ENCODE measurements around the gene CHD6. TPM values are rescaled to one million over a fixed set of nuclear protein-coding genes. Genes with fewer than 3 reads are reported as not detected.
A peak's percentile ranks its signal among the peaks of the same experiment; 100 is the strongest.

CHD6 gene
- total and polyA plus RNA-seq, 2 of the 13 experiments (the other 11 are each of a cell fraction or from before 2014, with no cell fraction given): 14.4 to 52.0 TPM

- TF ChIP-seq ZNF275 (CRISPR knock-in tag; IDR thresholded peaks at IDR 0.05; ENCODE audit: borderline replicate concordance): peak; percentile 30; the same call in 1 of the 2 replicates
- TF ChIP-seq TCF7 (IDR thresholded peaks at IDR 0.05; ENCODE audit: low read depth): no peak
- TF ChIP-seq MXI1 (IDR thresholded peaks at IDR 0.05; ENCODE audit: borderline replicate concordance, low read depth, low read length): peak; percentile 48; the same call in 1 of the 3 replicates
- peak; percentile 53 to 59; a peak in 2 of 4 replicates for TF ChIP-seq HMGXB4 (CRISPR knock-in tag; IDR thresholded peaks at IDR 0.05; ENCODE audit: borderline replicate concordance in 1 of 2, low read depth in 1 of 2)
- TF ChIP-seq ZNF30 (CRISPR knock-in tag; IDR thresholded peaks at IDR 0.05): no peak
- peak; percentile 74; the same call in 1 of the 2 replicates for TF ChIP-seq CHD2 (IDR thresholded peaks at IDR 0.05; ENCODE audit: low read depth, low read length)
Observed at GRCh38 chr20:41617902-41618806, at the start of gene CHD6 (continued).

DNA sequence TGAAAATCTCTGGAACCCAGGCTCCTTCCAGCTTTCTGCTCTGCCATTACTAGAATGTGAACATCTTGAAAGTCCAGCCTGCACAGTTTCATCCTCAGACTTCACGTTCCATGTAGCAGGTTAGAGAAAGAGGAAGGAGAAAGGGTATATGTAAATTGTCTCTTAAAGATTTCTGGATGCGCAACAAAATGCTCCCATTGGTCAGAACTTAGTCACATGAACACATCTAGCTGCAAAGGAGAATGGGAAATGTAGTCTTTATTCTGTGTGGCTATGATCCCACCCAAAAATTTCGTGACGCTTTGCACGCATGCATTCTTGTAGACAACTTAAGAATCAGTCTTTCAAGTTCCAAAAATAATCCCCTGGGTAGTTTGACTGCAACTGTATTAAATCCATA, 46.4 kb upstream of the CHD6 start:
- no TSS peak for BruUV-seq (replicated peaks)
- H3K27me3 ChIP-seq (ENCODE audit: control insufficient read depth in 1 of 2, insufficient read depth in 2 of 2, low read length in 2 of 2): no peaks in the 10 kb centered on the region
- no peak for FAIRE-seq
- 5% methylated on average over 5 of the region's 5 CpGs for WGBS (ENCODE audit: low lambda C conversion rate)
- ATAC-seq: peak; percentile 43; the same call in 2 of the 3 replicates
- peak overlapping the region; percentile 6 for H2AFZ ChIP-seq (ENCODE audit: low read length)
- H3K4me1 ChIP-seq (ENCODE audit: insufficient read depth, low read length): no peaks in the 10 kb centered on the region
- ChIA-PET POLR2A (no interaction called here), CTCF (ENCODE audit: low intra/inter-chr PET ratio, low total read pairs) (no interaction called here)
- no peak overlapping the region for H3K27ac ChIP-seq (ENCODE audit: extremely low read length, insufficient read depth, low read length)
- in situ Hi-C loops (cut with HindIII; ENCODE audit: extremely low pct_ligation_motif_present, low pct_unique_long_range_greater_than_20kb) (no loop called here), intact Hi-C loops (cut with micrococcal nuclease; ENCODE audit: unreplicated experiment) (no loop called here)
- H3K4me3 ChIP-seq (replicated peaks in 1 of 3; ENCODE audit: insufficient read depth in 1 of 3, low read depth in 2 of 3, low read length in 3 of 3): no peak overlapping the region; a peak in 1 of 6 replicates
- H3K9ac ChIP-seq (ENCODE audit: insufficient read depth, low read depth, low read length): no peak overlapping the region
- no peaks in the 10 kb centered on the region for H3K36me3 ChIP-seq (replicated peaks in 1 of 2; ENCODE audit: control insufficient read depth in 1 of 2, insufficient read depth in 2 of 2, low read length in 2 of 2)
- DNase-seq (ENCODE audit: low spot score): peak; percentile 22
- no peaks in the 10 kb centered on the region for H4K20me1 ChIP-seq (ENCODE audit: insufficient read depth, low read length)
- peak overlapping the region; percentile 14; the same call in 1 of the 2 replicates for H3K4me2 ChIP-seq (ENCODE audit: low read depth, low read length)
- no peaks in the 10 kb centered on the region for H3K9me3 ChIP-seq (ENCODE audit: low read length)
- H3K79me2 ChIP-seq (ENCODE audit: insufficient read depth, low read length): no peaks in the 10 kb centered on the region
- TF ChIP-seq HCFC1 (IDR thresholded peaks at IDR 0.05; ENCODE audit: low read depth, low read length): peak; percentile 57; the same call in 1 of the 2 replicates
- TF ChIP-seq MNT (IDR thresholded peaks at IDR 0.05): no peak
- no peak for TF ChIP-seq NFE2L1 (CRISPR knock-in tag; IDR thresholded peaks at IDR 0.05; ENCODE audit: borderline replicate concordance)
- no peak for TF ChIP-seq HDAC1 (CRISPR knock-in tag; IDR thresholded peaks at IDR 0.05)

All from HepG2 (cell line).